Stimulated activated CD8-positive, alpha-beta memory T cell treated with anti-CD3 and anti-CD28 coated beads, Interleukin-15, amount 100 ng/mL, for 4 hours (primary cell): ENCODE results near the gene PLCH2.

ENCODE experiments used
- DNase-seq, 2 donors: peaks; one replicate each; pipeline ENCODE4 v3.0.0-alpha.2; 2020; ENCODE audit warnings: low read depth in 2 of 2

The PLCH2 gene

DNA sequence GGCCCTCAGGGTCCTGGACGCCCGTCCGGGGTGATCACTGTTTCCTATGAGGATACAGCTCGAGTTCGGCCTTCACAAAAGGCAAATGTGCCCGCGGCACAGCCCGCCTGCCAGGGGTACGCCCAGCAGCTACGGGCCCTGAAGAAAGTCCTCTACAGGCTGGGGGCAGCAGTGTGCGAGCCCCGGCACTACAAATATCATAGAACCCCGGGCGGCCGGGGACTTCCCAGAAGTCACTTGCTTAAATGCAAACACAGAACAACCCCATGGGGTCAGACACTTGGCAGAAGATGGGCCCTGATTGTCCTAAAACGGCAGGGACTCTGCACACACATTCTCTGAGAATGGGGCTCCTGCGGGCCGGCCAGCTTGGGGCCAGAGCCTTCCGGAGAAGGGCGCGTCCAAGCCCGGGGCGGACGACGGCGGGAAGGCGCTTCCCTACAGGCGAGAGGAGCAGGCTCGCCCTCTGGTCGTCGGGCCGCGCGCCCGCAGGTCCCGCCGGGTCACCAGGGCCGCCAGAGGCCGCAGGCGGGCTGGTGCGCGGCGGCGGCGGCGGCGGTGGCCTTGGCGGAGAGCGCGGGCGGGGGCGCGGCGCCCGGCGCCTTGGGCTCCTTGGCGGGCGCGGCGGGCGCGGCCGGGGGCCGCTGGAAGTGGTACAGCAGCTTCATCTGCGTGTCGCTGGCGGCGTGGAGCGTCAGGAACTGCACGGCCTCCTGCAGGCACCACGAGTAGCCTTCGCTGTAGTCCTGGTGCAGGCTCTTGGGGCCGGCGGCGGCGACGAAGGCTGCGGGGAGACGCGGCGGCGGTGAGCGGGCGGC is 53.1 kb downstream of the PLCH2 start:
- DNase-seq: peak in 1 of 2 donors; percentile 39

DNA sequence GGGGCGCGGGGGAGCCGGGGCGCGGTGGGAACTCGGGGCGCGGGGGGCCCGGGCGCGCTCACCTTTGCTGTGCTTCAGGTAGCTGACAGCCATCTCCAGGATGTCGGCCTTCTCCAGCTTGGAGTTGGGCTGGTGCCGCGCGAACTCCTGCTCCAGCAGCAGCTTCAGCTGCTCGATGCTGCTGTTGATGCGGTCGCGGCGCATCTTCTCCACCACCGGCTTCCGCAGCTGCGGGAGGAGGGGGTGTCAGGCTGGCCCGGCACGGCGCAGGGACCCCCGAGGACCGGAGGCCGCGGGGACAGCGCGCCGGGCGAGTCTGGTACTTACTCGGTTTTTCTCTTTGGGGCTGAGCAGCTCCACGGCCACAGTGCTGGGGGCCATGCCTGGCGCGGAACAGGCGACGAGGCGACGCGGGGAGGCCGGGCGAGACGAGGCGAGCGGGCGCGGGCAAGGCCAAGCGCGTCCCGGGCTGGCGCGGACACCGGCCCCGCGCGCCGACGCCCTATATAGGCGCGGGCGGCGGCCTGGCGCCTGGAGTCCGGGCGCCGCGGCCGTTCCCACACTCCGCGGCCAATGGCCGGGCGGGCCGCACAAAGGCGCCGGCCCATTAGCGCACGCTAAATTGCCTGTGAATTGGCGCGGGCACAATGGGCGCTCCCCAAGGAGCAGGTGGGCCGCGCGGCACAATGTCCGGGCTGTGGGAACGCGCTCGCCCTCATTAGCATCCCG is 53.9 kb downstream of the PLCH2 start, which contains the start of gene HES5:
Gene HES5 (minus strand): TSS at position 480 of the 729 bp plus-strand sequence. CDS start 99 bp downstream, at position 381.
- no peak for DNase-seq

DNA sequence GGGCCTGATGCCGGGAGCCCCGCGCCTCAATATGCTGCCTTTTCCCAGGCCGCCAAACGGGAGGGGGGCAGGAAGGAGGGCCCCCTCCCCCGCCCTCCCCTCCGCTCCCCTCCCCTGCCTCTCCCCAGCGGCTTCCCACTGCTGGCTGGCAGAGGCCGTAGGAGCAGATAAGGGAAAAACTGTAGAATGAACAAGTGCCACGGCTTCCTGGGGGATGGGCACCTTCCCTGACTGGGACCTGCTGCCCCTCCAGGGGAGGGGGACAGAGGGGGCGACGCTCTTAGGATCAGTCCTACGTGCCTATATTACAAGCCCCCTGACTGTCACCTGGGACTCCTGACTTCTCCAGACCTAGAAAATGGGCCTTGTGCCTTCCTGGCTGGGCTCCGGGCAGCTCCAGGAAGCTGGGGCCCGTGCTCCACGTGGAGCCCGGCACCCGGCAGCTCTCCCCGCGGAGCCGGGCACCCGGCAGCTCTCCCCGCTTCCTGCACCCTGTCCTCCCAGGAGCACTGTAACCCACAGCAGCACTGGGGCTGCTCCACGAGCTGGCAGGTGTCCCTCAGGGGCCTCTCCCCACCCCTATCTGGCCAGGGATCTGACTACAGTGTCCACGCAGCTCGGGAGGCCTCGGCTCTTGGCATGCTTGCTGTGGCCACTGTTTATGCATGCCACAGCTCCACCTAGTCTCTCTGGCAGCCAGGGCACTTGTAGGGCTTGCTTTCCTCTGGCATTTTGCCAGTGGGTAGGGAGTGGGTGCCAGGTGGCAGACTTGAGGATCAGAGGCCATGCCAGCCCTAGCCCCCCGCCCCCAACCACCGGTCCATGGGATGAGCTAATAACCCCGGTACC is 54.6 kb downstream of the PLCH2 start:
- DNase-seq: no peak

DNA sequence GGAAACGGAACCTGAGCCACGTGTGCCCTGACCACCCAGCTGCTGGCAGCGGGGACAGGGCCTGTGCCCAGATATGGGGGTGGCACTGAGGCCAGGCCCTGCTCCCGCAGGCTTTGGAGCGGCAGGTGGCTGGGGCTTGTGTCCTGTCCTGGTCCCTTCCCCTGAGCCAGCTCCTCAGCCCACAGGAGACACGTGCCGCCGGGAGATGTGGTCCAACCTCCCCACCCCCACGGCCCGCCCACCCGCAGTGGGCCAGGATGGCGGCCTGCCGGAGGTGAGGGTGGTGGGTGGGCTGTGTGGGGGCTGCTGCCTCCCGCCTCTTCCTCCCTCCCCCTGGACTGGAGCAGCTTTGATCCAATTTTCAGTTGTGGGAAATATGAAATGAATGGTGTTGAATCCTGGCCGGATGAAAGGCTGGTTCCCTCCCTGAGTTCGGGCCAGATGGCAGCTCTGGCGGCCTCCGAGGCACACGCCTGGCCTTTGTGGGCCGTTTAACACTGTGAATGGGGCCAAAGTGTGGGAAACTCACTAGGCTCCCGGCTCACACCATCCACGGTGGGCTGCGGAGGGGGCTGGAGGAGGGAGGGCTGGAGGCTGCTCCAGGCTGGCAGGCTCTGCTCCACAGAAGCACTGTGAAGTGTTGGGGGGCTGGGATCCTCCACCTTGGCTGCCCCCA is 56.5 kb downstream of the PLCH2 start:
- no peak for DNase-seq

DNA sequence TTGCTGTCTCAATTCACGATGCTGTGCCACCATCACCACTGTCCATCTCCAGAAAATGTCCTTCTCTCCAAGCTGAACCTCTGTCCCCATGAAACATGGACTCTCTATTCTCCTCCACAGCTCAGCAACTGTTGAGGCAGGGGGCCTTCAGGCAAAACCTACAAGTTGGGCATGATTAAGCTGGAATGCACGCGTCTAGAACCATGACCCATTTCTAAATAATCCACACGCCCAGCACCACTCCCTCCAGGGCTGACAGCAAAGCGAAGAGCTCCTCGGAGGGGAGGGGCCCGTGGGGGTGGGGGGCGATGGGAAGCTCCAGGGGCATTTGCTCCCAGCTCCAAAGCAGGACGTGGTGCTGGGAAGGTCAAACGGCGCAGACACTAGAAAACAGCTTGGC is 57.3 kb downstream of the PLCH2 start:
- no peak for DNase-seq

DNA sequence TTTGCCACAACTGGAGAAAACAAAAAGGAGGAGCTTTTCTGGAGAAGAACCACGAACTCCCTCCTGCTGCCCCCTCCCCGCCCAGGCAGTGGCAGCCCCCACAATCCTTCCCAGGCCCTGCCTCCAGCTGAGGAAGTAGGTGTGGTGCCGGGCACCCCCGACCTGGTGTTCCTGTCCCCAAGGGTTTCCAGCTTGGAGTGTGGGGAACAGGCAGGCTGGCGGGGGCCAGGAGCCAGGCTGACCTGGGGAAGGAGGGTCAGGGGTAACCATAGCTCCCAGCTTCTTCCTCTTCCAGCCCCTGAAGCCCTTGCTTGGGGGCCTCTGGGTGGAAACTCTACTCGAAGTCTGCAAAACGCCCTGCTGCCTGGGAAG is 58.2 kb downstream of the PLCH2 start:
- DNase-seq: no peak

DNA sequence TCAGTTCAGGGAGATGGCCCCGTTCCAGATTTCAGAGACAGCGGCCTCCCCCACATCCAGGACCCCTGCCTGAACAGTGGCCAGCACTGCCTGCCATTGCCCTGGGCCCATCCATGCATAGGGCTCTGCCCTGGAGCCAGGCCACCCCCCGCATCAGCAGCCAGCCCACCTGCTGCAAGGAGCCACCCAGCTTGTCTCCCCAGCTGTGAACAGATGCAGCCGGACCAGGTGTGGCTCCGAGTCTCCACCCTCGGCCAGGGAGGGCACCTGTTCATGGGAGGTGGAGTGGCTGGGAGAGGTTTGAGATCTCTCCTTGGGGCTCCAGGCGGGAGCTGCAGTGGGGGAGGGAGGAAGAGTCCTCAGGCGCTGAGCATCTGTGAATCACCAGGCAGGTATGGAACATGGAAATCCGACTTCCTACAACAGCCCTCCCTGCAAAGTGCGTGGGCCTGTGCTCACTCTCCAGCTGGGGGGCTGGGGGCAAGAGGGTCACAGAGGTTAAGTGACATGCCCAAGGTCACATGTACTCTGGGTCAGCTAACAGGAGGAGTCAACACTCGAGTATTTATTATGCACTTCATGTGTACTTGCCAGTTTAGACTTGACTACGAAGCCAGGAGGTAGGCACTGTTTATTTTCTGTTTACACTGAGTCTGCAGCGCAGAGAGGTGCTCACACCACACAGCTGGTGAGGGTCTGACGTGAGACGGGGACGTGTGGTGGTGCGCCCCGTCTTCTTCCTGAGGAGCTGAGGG is 58.8 kb downstream of the PLCH2 start:
- DNase-seq: no peak

DNA sequence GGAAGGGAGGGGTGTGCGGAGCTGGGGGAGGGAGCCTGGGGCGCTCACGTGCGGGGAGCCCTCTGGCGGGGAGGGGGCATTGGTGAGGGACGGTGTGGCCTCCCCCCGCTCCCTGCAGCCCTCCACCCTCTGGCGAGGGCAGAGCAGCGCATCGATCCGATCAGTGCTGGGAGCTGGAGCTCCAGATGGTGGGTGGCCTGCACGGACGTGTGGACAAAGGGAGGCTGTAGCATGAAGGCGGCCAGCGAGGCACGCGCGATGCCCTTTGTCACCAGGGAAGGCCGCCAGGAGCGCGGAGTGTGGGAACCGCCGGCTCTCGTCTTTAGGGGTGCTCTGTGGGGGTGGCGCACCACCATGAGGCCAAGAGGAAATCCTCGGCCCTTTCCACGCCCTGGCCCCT is 59.4 kb downstream of the PLCH2 start:
- no peak for DNase-seq

DNA sequence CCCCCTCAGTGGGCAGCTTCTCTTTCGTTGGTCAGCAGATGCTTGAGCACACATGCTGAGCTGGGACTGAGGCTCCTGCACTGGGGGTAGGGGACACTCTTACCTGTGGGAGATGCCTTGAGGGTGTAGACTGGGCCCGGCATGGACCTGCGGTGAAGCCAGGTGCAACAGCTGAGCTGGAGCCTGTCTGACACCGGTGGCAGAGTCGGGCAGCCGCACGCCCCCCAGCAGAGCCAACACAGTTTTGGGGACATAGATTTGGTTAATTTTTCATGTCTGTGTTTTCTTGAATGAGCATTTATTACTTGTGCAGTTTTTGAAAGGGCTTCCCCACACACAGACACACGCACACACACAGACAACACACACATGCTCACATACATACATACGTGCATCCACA is 59.9 kb downstream of the PLCH2 start:
- no peak for DNase-seq

DNA sequence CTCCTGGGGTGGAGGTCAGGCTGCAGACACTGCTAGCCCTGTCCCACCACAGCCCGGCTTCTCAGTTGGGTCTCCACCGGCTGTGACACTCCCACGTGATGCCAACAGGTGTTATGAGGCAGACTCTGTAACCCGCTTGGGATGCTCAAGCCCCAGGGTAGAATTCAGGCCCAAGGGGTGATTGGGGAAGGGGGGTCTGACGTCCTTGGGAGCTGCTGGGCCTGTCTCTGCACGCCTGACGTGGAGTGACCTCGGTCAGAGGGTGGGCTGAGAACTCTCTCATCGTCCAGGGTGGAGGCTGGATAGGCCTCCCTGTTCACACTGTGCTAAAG is 61.7 kb downstream of the PLCH2 start:
- DNase-seq: no peak

DNA sequence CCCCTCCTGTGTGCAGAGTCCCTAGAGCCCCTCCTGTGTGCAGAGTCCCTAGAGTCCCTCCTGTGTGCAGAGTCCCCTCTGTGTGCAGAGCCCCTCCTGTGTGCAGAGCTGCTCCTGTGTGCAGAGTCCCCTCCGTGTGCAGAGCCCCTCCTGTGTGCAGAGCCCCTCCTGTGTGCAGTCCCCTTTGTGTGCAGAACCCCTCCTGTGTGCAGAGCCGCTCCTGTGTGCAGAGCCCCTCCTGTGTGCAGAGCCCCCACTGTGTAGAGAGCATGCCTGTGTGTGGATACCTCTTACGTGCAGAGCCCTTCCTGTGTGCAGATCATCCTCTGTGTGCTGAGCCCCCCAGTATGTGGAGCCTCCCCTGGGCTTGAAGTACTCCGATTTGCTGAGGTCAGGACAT is 62.3 kb downstream of the PLCH2 start:
- no peak for DNase-seq

DNA sequence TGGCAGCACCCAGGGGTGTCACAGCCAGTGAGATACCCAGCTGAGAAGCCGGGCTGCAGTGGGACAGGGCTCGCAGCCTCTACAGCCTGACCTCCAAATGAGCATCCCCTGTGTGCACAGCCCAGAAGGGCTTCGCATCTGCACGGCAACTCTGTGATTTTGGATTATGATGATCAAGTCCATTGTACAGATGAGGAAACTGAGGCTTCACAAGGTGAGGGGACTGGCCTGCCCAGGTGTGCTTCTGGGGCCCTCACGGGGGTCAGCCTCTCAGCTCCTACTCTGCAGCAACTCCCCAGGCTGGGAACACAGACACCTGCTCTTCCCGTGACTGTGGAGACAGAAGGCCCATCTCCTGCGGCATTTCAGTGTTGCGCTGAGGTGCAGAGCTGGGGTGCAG is 62.8 kb downstream of the PLCH2 start:
- DNase-seq: no peak

DNA sequence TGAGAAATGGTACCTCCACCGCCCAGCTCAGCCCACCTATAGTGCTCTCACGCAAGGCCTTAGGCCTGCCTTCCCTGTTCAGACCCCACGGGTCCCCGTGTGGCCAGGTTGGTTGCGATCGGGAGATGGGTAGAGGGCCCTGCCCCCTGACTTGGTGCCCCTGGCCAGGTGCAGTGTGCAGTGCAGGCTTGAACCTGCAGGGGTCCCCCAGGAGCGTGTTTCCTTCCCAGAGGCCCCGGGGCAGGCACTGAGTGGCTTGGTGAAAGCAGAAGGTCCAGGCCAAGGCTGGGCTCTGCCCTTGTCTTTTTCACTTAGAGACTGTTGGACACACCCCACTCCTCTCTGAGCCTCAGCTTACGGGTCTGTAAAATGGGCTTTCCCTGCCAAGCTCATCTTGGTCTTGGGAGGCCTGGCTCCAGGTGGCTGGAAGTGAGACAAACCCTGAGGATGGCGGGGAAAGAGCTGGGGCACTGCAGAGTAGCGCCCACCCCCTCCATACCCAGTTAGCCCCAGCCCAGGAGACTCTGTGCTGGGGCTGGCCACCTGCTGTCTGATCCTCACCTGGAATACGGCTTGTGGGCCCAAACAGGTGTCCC is 63.3 kb downstream of the PLCH2 start:
- DNase-seq: no peak

DNA sequence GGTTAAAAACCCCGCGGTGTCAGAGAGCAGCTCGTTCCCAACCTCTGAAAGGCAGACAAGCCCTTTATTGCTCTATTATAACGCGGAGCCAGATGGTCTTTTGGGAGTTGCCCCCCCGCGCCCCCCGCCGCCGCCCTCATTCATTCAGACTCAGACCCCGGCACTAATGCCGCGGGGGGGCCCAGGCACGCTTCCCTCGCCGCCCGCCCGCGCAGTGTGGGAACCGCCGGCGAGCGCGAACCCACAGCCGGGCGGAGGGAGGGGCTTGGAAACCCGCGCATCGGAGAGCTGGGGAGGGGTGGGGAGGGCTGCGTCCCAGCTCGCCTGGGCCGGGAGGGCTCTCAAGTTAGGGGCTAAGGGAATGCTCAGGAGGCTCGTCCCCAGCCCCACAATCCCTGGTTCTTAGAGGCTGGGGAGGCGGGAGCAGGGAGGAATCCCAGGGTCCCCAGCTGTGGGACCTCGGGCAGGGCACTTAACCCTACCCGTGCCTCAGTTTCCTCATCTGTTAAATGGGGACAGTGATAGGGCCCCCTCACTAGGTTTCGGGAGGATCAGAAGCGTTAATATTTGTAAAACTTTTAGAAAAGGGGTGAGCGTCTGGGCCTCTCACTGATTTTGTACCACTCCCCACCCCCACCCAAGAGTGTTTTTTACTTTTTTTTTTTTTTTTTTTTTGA is 64.9 kb downstream of the PLCH2 start:
- no peak for DNase-seq

DNA sequence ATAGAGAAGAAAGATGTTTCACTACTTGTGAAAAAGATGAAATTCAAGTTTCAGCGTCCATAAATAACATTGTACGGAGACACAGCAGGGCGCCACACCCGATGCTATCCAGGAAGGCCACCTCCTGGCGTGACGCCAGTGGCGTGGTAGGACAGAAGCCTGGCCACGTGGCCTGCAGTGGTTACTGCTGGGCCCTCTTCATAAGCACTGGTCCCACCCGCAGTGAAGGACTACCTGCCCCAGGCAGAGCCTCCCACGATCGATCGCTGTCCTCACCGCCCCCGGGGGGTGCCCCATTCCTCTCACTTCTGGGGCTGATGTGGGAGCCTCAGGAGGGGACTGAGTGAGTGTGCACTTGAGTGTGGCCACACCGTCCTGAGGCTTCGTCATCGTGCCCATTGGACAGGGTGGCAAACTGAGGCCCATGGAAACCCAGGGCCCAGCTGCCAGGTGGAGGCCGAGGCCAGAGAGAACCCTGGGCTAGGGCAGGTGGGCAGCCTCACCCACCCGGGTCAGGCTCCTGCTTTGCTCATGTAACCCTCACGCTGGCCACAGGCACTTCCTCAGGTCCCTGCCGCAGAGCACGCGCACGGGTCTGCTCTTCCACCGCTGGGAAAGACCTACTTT is 65.6 kb downstream of the PLCH2 start:
- no peak for DNase-seq

DNA sequence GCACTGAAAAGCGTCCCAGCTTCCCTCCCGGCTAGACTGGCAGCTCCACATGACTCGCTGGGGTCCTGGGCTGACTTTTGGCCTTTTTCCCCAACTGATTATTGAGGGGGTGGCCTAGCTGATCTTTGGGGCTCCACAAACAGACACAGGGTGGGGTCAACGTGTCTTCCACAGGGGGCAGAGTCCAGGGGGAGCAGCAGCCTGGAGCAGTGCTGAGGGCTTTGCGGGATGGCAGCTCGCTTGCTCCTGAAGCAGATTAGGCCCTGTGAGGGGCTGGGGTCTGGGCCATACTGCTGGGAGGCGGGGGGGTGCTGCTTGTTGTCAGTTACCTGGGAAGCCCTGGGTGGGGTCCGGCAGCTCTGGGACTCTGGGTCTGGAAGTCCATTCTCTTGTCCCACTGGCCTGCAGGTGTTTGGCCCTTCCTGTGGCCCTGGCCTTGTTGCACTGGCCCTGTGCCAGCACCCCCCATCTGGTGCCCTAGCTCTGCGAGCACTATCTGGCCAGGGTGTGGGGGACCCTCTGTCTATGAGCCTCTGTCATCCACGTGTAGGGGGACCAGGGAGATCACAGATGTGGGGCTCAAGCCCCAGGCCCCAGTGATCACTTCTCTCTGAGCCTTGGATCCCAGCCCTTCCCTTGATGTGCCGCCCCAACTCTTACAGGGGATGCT is 66.3 kb downstream of the PLCH2 start:
- no peak for DNase-seq

DNA sequence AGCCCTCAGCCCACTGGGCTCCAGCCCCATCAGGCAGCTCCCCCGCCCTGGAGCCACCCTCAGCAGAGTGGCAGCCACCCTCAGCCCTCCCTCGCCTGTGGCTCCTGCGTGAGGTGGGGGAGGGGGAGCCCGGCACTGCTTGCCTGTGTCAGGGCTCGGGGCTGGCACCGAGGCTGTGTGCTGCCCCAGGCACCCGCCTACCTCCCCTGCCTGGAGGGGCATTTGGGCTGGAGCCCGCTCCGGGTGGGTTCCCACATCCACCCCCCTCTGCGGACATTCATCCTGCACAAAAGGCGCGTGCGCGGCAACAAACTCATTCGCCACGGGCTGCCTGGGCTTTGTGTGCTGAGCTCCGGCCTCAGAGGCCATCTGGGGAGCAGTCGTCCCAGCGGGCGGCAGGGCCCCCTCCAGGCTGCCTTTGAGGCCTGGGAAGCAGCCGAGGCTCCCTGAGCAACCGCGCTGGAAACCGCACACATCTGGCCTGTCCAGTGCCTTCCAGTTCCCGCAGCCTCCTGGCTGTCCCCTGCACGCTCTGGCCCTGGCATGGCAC is 67.5 kb downstream of the PLCH2 start:
- no peak for DNase-seq

DNA sequence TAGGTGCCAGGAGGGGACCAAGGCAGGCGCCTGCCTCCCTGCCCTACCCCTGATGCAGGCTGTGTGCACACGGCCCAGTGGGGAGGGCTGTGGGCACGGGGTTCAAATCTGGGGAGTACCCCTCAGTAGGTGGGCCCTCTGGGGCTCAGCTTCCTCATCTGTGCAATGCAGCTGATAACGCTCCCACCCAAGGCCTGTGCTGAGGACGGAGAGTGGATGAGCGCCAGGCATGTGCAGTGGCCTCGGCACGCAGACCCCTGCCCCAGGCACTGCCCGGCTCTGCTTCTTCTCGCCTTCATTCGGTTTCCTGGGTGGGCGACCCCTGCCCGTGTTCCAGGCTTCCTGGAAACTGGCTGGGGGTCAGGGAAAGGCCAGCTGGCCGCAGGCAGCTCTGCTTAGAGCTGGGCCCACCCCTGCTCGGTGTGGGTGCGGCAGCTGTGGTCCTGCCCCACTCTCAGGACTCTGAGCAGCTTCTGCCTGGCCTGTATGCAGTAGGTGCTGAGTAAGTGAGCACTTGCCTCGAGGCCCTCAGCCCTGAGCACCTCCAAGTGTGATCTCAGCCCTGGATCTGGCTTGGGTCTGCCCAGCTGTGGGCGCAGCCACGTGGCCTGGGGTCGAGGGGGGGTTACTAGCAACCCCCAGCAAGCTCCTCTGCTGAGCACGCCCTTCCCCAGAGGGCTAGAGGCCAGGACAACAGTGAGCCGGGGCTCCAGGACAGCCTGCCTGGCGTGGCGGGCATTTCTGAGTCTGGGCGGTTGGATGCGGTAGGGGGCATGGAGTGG is 68.2 kb downstream of the PLCH2 start:
- DNase-seq: no peak
